Stomach (tissue), 4 donors: ENCODE data around the gene CACNA2D4.

Source experiments
- CTCF ChIP-seq, 7 experiments: fragments of 450-650 bp in 4 of 7; fragments of 200-600 bp in 3 of 7; sonication (generic) in 3 of 7; IDR thresholded peaks; one replicate each; pipeline ENCODE4 v1.5.1; 2016 to 2019; ENCODE audit warnings: antibody characterized with exemption in 7 of 7, control low read depth in 2 of 7, mild to moderate bottlenecking in 1 of 7
- EP300 ChIP-seq: sonication (generic); formaldehyde crosslinking; IDR thresholded peaks from one replicate; pipeline ENCODE4 v1.6.1; 2017; ENCODE audit warnings: antibody characterized with exemption
- POLR2A ChIP-seq, 4 donors: fragments of 450-650 bp; IDR thresholded peaks; one replicate each; pipeline ENCODE4 v1.6.1; 2016; ENCODE audit warnings: antibody characterized with exemption in 4 of 4, control low read depth in 2 of 4, mild to moderate bottlenecking in 1 of 4, moderate library complexity in 1 of 4
- POLR2AphosphoS5 ChIP-seq, 3 donors: sonication (generic); formaldehyde crosslinking; IDR thresholded peaks; one replicate each; pipeline ENCODE4 v1.6.1; 2016; ENCODE audit warnings: antibody characterized with exemption in 3 of 3

DNA sequence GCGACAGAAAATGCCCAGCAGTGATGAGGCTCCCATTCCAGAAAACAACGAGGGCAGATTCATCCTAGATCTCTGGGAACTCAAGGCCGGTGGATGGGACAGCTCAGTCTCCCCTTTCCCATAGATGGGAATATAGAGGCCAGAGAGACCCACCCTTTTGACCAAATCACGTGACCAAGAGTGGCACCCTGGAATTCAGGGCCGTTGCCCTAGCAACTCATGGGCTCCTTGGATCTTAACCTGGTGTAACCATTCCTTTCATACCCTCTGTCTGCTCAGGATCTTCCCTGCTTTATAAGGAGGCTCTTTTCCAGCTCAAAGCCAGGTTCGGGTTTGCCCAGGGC lies 106.5 kb downstream of the CACNA2D4 start:
- no peak for TF ChIP-seq CTCF (IDR thresholded peaks at IDR 0.05)
- no peak for TF ChIP-seq EP300
- no peak for TF ChIP-seq POLR2A (IDR thresholded peaks at IDR 0.05)
- no peak for TF ChIP-seq POLR2AphosphoS5 (IDR thresholded peaks at IDR 0.05)
